PC-9 (cell line): ENCODE measurements around the gene CEP78.

Source experiments
- EZH2 ChIP-seq: fragments of 200-600 bp; sonication (generic); IDR thresholded peaks from 2 replicates; pipeline ENCODE4 v1.8.0; 2017; ENCODE audit warnings: antibody characterized with exemption, low read depth
- TF ChIP-seq, protein P1 (sequence below): fragments of 200-600 bp; sonication (generic); conservative IDR thresholded peaks from 2 replicates; pipeline ENCODE4 v1.6.1; 2017; ENCODE audit warnings: mixed run types, antibody characterized with exemption, mild to moderate bottlenecking, moderate library complexity

DNA sequence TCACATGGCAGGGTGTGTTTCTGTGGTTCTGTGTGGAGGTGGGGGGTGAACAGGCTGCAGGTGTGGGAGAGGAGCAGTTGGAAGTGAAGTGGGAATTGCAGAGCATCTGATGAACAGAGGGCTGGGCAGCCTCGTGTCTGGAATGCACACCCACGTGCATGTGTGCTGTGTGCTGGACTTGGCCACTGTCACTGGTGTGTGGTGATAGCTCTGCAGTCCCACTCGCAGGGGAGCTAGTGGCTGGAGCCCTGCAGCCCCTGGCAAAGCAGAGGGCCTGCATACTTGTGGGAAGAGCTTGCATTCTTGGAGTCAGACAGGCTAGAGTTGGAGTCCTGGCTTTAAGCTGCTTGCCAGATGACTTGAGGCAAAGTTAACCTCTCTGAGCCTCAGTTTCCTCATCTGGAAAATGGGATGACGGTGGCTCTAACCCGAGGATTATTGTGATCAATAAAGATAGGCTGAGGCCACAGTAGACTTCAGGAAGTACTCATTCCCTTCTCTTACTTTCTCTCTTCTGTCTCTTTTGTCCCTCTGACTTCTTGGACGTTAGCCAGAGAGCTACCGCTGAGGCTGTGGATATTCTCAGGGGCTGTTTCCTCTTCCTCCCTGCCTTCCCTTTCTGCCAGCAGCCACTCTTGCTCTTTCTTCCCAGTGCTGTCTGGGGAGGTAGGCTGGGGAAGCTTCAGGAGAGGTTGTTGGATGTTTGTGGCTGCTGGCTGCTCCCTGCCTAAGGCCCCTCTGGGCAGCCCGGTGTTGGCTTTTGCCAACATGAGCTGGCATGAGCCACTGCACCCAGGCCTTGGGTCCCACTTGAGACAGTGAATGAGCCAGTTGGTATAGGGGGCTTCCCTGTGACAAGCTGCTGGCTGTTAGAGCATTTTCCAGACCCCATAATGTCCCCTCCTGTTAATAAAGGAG is 79.3 kb downstream of the CEP78 start:
- TF ChIP-seq, protein P1, sequence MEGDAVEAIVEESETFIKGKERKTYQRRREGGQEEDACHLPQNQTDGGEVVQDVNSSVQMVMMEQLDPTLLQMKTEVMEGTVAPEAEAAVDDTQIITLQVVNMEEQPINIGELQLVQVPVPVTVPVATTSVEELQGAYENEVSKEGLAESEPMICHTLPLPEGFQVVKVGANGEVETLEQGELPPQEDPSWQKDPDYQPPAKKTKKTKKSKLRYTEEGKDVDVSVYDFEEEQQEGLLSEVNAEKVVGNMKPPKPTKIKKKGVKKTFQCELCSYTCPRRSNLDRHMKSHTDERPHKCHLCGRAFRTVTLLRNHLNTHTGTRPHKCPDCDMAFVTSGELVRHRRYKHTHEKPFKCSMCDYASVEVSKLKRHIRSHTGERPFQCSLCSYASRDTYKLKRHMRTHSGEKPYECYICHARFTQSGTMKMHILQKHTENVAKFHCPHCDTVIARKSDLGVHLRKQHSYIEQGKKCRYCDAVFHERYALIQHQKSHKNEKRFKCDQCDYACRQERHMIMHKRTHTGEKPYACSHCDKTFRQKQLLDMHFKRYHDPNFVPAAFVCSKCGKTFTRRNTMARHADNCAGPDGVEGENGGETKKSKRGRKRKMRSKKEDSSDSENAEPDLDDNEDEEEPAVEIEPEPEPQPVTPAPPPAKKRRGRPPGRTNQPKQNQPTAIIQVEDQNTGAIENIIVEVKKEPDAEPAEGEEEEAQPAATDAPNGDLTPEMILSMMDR, result no peak
- no peak for TF ChIP-seq EZH2
